ENCODE results near the gene RSBN1L.

RSBN1L gene

GRCh38 chr7:77812290-77812685 is 116.0 kb downstream of the RSBN1L start:
- peak; percentile 46; the same call in 1 of the 2 replicates for TF ChIP-seq ISL1 (CRISPR knock-in tag; IDR thresholded peaks at IDR 0.05)
- TF ChIP-seq, protein P1, sequence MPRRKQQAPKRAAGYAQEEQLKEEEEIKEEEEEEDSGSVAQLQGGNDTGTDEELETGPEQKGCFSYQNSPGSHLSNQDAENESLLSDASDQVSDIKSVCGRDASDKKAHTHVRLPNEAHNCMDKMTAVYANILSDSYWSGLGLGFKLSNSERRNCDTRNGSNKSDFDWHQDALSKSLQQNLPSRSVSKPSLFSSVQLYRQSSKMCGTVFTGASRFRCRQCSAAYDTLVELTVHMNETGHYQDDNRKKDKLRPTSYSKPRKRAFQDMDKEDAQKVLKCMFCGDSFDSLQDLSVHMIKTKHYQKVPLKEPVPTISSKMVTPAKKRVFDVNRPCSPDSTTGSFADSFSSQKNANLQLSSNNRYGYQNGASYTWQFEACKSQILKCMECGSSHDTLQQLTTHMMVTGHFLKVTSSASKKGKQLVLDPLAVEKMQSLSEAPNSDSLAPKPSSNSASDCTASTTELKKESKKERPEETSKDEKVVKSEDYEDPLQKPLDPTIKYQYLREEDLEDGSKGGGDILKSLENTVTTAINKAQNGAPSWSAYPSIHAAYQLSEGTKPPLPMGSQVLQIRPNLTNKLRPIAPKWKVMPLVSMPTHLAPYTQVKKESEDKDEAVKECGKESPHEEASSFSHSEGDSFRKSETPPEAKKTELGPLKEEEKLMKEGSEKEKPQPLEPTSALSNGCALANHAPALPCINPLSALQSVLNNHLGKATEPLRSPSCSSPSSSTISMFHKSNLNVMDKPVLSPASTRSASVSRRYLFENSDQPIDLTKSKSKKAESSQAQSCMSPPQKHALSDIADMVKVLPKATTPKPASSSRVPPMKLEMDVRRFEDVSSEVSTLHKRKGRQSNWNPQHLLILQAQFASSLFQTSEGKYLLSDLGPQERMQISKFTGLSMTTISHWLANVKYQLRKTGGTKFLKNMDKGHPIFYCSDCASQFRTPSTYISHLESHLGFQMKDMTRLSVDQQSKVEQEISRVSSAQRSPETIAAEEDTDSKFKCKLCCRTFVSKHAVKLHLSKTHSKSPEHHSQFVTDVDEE (CRISPR knock-in tag; IDR thresholded peaks at IDR 0.05) = no peak
- ATAC-seq = peak; percentile 95

DNA sequence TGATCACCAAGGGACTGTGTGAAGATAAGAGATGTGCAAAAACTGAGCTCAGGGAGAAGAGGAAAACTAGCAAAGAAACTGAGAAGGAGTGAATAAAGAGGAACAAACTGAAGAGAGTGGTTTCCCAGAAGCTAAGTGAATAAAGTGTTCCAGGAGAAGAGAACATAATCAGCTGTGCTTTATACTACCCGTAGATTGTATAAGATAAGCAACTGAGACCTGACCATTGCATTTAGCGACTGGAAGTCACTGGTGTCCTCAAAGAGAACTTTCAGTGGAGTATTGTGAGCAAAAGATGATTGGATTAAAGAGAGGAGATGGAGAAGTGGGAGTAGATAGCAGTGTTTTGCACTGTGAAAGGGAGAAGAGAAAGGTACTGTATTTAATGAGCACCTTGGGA is 116.9 kb downstream of the RSBN1L start:
- TF ChIP-seq RARB (CRISPR knock-in tag; IDR thresholded peaks at IDR 0.05) = no peak
- TF ChIP-seq ZFP30 (CRISPR knock-in tag; IDR thresholded peaks at IDR 0.05) = no peak
- no peak for TF ChIP-seq TCF4 (CRISPR knock-in tag; IDR thresholded peaks at IDR 0.05; ENCODE audit: borderline replicate concordance)
- TF ChIP-seq ZFP3 (CRISPR knock-in tag; IDR thresholded peaks at IDR 0.05) = no peak
- ATAC-seq = no peak

DNA sequence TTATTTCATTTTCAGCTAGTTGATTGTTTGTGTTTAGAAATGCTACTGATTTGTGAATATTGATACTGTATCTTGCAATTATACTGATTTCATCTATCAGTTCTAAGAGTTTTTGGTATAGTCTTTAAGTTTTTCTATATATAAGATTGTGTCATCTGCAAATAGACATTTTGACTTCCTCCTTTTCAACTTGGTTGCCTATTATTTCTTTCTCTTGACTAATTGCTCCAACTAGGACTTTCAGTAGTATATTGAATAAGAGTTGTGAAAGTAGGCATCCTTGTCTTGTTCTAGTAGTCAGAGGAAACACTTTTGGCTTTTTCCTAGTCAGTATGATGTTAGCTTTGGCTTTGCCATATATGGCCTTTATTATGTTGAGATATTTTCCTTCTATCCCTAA is 122.8 kb downstream of the RSBN1L start:
- no peak for TF ChIP-seq ARNTL (CRISPR knock-in tag; IDR thresholded peaks at IDR 0.05; ENCODE audit: borderline replicate concordance, low read depth)
- TF ChIP-seq OSR1 (CRISPR knock-in tag; IDR thresholded peaks at IDR 0.05) = no peak
- TF ChIP-seq ZC3H10 (CRISPR knock-in tag; IDR thresholded peaks at IDR 0.05) = no peak
- no peak for TF ChIP-seq GLIS3 (CRISPR knock-in tag; IDR thresholded peaks at IDR 0.05)
- TF ChIP-seq POU6F1 (CRISPR knock-in tag; IDR thresholded peaks at IDR 0.05; ENCODE audit: borderline replicate concordance, low read depth) = no peak
- no peak for TF ChIP-seq TCF4 (CRISPR knock-in tag; IDR thresholded peaks at IDR 0.05; ENCODE audit: borderline replicate concordance)
- no peak for TF ChIP-seq ISL1 (CRISPR knock-in tag; IDR thresholded peaks at IDR 0.05)
- ATAC-seq = no peak

DNA sequence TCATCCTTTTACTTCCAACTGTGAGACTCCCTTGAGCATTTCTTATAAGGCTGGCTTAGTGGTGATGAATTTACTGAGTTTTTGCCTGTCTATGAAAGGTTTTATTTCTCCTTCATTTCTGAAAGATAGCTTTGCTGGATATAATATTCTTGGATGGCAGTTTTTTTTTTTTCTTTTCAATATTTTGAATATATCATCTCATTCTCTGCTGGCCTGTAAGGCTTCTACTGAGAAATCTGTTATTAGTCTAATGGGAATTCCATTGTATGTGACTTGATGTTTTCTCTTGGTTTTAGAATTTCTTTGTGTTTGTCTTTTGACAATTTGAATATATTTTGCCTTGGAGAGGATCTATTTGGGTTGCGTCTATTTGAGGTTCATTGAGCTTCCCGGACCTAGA is 124.7 kb downstream of the RSBN1L start:
- TF ChIP-seq ZC3H10 (CRISPR knock-in tag; IDR thresholded peaks at IDR 0.05) (no peak), PPARA (CRISPR knock-in tag; IDR thresholded peaks at IDR 0.05; ENCODE audit: borderline replicate concordance) (no peak), BACH2 (CRISPR knock-in tag; IDR thresholded peaks at IDR 0.05; ENCODE audit: borderline replicate concordance) (no peak), PATZ1 (CRISPR knock-in tag; IDR thresholded peaks at IDR 0.05; ENCODE audit: borderline replicate concordance) (no peak), ARNTL (CRISPR knock-in tag; IDR thresholded peaks at IDR 0.05; ENCODE audit: borderline replicate concordance, low read depth) (no peak), ZNF565 (CRISPR knock-in tag; conservative IDR thresholded peaks at IDR 0.05; ENCODE audit: low read depth) (no peak), TCF4 (CRISPR knock-in tag; IDR thresholded peaks at IDR 0.05; ENCODE audit: borderline replicate concordance) (no peak), OSR1 (CRISPR knock-in tag; IDR thresholded peaks at IDR 0.05) (no peak), ZNF8 (CRISPR knock-in tag; IDR thresholded peaks at IDR 0.05) (no peak), RARB (CRISPR knock-in tag; IDR thresholded peaks at IDR 0.05) (no peak), POU6F1 (CRISPR knock-in tag; IDR thresholded peaks at IDR 0.05; ENCODE audit: borderline replicate concordance, low read depth) (no peak), ESRRG (CRISPR knock-in tag; IDR thresholded peaks at IDR 0.05) (no peak), ZFP3 (CRISPR knock-in tag; IDR thresholded peaks at IDR 0.05) (no peak), ZFP30 (CRISPR knock-in tag; IDR thresholded peaks at IDR 0.05) (no peak), SNAI2 (CRISPR knock-in tag; IDR thresholded peaks at IDR 0.05) (no peak), CSRNP3 (CRISPR knock-in tag; IDR thresholded peaks at IDR 0.05) (no peak)
- TF ChIP-seq, protein P1 (CRISPR knock-in tag; IDR thresholded peaks at IDR 0.05) = no peak
- ATAC-seq = no peak

Data from SK-N-SH treated with all-trans-retinoic acid at 6 μM for 48 hours (cell line).